C4-2B (cell line): Measurements from ENCODE around the gene RADIL.

Experiments
- H3K27ac ChIP-seq: fragments of 450-650 bp; 2 replicates; pipeline ENCODE4 v1.5.1; 2017
- ZFX ChIP-seq: fragments of 450-650 bp; IDR thresholded peaks from 2 replicates; pipeline ENCODE4 v1.6.1; 2017
- TF ChIP-seq, protein P1 (sequence below): fragments of 450-650 bp; conservative IDR thresholded peaks from 2 replicates; pipeline ENCODE4 v1.5.1; 2017; ENCODE audit warnings: mild to moderate bottlenecking

RADIL gene

GRCh38 chr7:4770886-4771285 lies 112.6 kb downstream of the RADIL start:
- TF ChIP-seq, protein P1, sequence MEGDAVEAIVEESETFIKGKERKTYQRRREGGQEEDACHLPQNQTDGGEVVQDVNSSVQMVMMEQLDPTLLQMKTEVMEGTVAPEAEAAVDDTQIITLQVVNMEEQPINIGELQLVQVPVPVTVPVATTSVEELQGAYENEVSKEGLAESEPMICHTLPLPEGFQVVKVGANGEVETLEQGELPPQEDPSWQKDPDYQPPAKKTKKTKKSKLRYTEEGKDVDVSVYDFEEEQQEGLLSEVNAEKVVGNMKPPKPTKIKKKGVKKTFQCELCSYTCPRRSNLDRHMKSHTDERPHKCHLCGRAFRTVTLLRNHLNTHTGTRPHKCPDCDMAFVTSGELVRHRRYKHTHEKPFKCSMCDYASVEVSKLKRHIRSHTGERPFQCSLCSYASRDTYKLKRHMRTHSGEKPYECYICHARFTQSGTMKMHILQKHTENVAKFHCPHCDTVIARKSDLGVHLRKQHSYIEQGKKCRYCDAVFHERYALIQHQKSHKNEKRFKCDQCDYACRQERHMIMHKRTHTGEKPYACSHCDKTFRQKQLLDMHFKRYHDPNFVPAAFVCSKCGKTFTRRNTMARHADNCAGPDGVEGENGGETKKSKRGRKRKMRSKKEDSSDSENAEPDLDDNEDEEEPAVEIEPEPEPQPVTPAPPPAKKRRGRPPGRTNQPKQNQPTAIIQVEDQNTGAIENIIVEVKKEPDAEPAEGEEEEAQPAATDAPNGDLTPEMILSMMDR: no peak
- TF ChIP-seq ZFX: no peak
- H3K27ac ChIP-seq: no peak overlapping the region

GRCh38 chr7:4769761-4770160 lies 113.8 kb downstream of the RADIL start:
- H3K27ac ChIP-seq: no peak overlapping the region
- no peak for TF ChIP-seq ZFX
- TF ChIP-seq, protein P1: no peak

DNA sequence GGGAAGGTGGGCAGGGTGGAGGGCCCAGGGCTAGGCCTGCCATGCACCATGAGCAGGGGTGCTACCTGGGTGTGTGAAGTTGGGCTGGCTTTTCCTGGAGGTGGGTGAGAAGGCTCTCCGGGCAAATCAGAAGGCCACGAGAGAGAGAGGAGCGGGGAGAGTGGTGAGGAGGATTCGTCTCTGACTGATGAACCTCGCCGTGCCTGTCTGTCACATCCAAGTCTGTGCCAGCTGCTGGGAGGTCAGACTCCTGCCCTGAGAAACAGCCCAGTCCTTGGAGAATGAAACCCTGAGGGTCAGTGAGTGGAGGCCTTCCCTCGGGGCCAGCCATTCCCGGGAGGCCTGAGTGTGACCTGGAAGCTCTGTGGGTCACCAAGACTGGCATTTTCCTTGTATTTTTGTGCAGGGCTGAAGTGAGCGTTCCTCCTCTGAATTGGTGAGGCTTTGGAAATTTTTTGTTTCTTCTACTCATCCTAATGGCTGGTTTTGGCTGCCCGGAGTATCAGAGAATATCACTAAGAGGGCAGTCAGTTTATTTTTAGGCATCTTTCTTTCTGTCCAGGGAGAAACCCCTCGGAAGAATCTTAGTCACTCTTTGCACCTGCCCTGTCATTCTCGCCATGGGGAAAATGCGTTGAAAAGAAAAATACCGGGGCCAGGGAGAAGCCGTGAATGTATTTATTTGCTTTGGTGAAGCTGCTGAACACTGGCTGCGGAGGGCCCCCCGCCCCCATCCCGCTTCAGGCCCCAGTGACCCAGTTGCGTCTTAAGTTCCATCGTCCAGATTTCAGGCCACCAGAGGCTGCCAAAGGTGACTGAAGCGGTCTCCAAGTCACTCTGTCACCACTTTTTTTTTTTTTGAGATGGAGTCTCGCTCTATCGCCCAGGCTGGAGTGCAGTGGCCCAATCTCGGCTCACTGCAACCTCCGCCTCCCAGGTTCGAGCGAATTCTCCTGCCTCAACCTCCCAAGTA lies 114.6 kb downstream of the RADIL start:
- no peak overlapping the region for H3K27ac ChIP-seq
- TF ChIP-seq ZFX: no peak

DNA sequence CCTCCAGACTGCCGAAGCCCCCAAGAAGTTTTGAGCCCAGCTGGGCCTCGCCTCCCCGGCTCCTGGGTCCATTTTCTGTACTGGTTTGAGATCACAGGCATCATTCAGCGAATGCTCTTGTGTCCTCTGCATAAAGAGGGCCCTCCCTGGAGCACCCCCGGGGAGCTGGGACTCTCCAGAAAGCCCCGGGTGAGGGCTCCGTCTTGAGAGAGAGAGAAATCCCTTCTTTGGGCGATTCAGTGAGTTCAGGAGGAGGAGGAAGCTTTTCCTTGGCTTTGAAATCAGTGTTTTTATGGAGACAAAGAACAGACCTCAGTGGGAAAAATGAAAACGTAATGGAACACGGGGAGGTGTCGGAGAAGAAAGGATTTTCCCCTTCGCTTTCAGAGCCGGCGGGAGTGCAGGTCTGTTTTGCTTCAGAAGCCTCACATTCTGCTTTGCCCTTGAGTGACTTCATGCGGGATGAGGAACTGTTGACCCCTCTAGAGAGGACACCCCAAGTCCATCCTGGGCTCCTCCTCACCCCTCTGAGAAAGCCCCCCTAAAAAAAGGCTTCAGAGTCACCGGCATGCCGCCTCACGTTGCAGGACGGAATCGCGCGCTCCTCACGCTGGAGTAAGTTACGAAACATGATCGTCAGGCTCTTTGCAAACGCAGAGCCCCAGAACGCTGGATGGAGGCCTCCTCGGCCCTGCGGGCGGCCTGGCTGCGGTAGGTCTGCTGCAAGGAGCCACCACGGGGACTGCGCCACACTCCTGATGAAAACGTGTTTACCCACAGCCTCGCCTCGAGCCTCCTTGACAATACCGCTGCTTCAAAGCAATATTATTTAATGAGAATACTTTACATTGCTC lies 116.6 kb downstream of the RADIL start:
- TF ChIP-seq, protein P1: no peak
- TF ChIP-seq ZFX: no peak
- H3K27ac ChIP-seq: no peak overlapping the region

- no peak overlapping the region for H3K27ac ChIP-seq
Measured at GRCh38 chr7:4765776-4766490, 117.6 kb downstream of the RADIL start.

GRCh38 chr7:4764402-4765007 lies 119.0 kb downstream of the RADIL start:
- no peak overlapping the region for H3K27ac ChIP-seq

More at GRCh38 chr7:4765776-4766490, 117.6 kb downstream of the RADIL start:
- no peak for TF ChIP-seq ZFX
- TF ChIP-seq, protein P1: no peak

More at GRCh38 chr7:4764402-4765007, 119.0 kb downstream of the RADIL start:
- TF ChIP-seq, protein P1: no peak
- no peak for TF ChIP-seq ZFX
